Activated CD4-positive, alpha-beta T cell treated with anti-CD3 and anti-CD28 coated beads, Interleukin-2, amount 10 ng/mL, durations not matched to agents 24 days and 14 days (primary cell): Measurements from ENCODE around the gene PIEZO1. TPM values are rescaled to one million over a fixed set of nuclear protein-coding genes. Genes with fewer than 3 reads are reported as not detected.
A peak's percentile ranks its signal among the peaks of the same experiment; 100 is the strongest.

Experiments used
- DNase-seq: peaks from one replicate; pipeline ENCODE4 v3.0.0; 2022
- H3K27ac Mint-ChIP-seq: one replicate; pipeline ENCODE4 v1.8.0; 2022; ENCODE audit warnings: mild to moderate bottlenecking, mixed read lengths
- H3K27me3 Mint-ChIP-seq: one replicate; pipeline ENCODE4 v1.8.0; 2022; ENCODE audit warnings: mixed read lengths
- H3K36me3 Mint-ChIP-seq: one replicate; pipeline ENCODE4 v1.8.0; 2022; ENCODE audit warnings: low read depth, mild to moderate bottlenecking, mixed read lengths
- H3K4me1 Mint-ChIP-seq: one replicate; pipeline ENCODE4 v1.8.0; 2021; ENCODE audit warnings: mixed read lengths
- H3K4me3 Mint-ChIP-seq: one replicate; pipeline ENCODE4 v1.8.0; 2022; ENCODE audit warnings: mild to moderate bottlenecking, moderate library complexity, mixed read lengths
- H3K9me3 Mint-ChIP-seq: one replicate; pipeline ENCODE4 v1.8.0; 2021; ENCODE audit warnings: mixed read lengths
- intact Hi-C: fragments of 100-400 bp; cut with micrococcal nuclease; formaldehyde crosslinking; loops from one replicate; pipeline ENCODE4 v1.15.1; 2023
- total RNA-seq: library from RNA; stranded (reverse); gene quantifications from 2 replicates; pipeline ENCODE4 v1.2.3, GENCODE V29; 2022

PIEZO1 gene
- total RNA-seq, 1 donor from 2014 or later, result 226 TPM

DNA sequence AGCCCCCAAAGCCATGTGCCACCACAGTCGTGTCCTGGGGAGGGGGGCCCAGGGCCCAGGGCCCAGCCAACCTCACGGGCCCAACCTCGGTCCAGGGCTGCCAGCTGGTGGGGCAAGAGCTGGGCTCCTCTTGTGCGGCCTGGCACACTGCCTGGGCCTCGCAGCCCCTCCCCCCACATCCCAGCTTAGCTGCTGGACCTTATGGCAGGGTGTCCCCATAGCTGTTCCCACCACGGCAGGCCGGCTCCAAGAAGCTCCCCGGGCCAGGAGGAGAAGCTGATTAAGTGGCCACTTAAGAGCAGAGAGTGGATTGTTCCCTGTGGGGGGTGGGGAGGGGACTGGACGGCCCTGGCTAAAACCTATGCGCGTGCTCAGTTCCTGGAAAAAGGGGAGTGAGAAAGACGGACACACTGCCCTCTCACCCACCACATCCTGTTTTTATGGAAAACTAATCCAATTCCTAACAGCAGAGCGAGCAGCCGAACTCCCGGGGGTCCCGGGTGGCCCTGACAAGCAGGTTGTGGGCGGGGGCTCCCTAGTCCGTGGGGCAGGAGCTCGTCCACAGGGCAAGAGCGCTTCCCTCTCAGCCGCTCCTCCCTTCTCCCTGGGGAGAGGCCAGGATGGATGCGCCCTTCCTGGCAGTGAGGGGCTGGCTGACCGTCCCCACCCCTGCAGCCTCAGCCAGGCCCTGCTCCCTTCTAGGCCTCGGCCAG, 16.8 kb downstream of the PIEZO1 start:
- no peaks in the 10 kb centered on the region for H3K9me3 Mint-ChIP-seq
- intact Hi-C loops, result no loop called here
- no peak overlapping the region for H3K4me3 Mint-ChIP-seq
- no peak for DNase-seq
- H3K27me3 Mint-ChIP-seq, result no peaks in the 10 kb centered on the region
- peaks cover 10% of the 10 kb centered on the region for H3K4me1 Mint-ChIP-seq
- H3K36me3 Mint-ChIP-seq, result peaks cover 6% of the 10 kb centered on the region
- no peak overlapping the region for H3K27ac Mint-ChIP-seq

GRCh38 chr16:88767546-88768070, 17.4 kb downstream of the PIEZO1 start:
- intact Hi-C loops, result no loop called here
- Mint-ChIP-seq H3K4me3 (no peak overlapping the region), H3K36me3 (peaks cover 6% of the 10 kb centered on the region), H3K27me3 (no peaks in the 10 kb centered on the region), H3K9me3 (no peaks in the 10 kb centered on the region), H3K27ac (no peak overlapping the region), H3K4me1 (peaks cover 10% of the 10 kb centered on the region)
- DNase-seq, result no peak

- Mint-ChIP-seq H3K9me3 (no peaks in the 10 kb centered on the region), H3K27ac (peak overlapping the region; percentile 61), H3K27me3 (no peaks in the 10 kb centered on the region), H3K4me3 (no peak overlapping the region), H3K36me3 (peaks cover 6% of the 10 kb centered on the region), H3K4me1 (peaks cover 10% of the 10 kb centered on the region)
- no peak for DNase-seq
- intact Hi-C loops, result no loop called here
Measured at GRCh38 chr16:88766975-88767374, 18.0 kb downstream of the PIEZO1 start.

GRCh38 chr16:88764913-88765349, 20.1 kb downstream of the PIEZO1 start:
- no peak overlapping the region for H3K27ac Mint-ChIP-seq
- no peaks in the 10 kb centered on the region for H3K27me3 Mint-ChIP-seq

DNA sequence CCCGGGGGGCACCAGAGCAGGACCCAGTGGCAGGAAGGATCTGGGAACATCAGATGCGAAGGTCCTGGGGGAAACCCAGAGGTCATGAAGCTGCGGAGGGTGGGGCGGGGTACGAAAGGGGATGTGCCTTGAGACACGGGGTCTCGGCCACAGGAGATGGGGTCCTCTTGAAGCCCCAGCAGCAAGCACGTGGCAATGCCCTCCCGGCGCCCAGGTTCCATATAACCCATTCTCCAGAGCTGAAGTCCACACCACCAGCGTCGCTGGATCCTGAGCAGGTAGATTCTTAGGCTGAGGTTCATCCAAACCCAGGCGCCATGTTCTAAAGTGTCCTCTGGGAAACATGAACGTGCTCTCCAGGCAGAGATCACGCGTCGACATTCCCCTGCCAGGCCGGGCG, 20.9 kb downstream of the PIEZO1 start:
- no peak for DNase-seq
- intact Hi-C loops, result no loop called here

More at GRCh38 chr16:88764913-88765349, 20.1 kb downstream of the PIEZO1 start:
- peaks cover 10% of the 10 kb centered on the region for H3K4me1 Mint-ChIP-seq
- intact Hi-C loops, result no loop called here
- H3K4me3 Mint-ChIP-seq, result no peak overlapping the region
- H3K9me3 Mint-ChIP-seq, result no peaks in the 10 kb centered on the region
- peaks cover 6% of the 10 kb centered on the region for H3K36me3 Mint-ChIP-seq
- DNase-seq, result no peak

GRCh38 chr16:88763502-88764053, 21.4 kb downstream of the PIEZO1 start:
- intact Hi-C loops, result no loop called here
- Mint-ChIP-seq H3K27ac (no peak overlapping the region), H3K4me1 (peaks cover 15% of the 10 kb centered on the region), H3K4me3 (no peak overlapping the region), H3K9me3 (no peaks in the 10 kb centered on the region), H3K36me3 (peaks cover 6% of the 10 kb centered on the region), H3K27me3 (no peaks in the 10 kb centered on the region)
- DNase-seq, result no peak

More for the DNA sequence above, 20.9 kb downstream of the PIEZO1 start:
- Mint-ChIP-seq H3K27me3 (no peaks in the 10 kb centered on the region), H3K27ac (no peak overlapping the region), H3K4me1 (peaks cover 13% of the 10 kb centered on the region), H3K36me3 (peaks cover 6% of the 10 kb centered on the region), H3K4me3 (no peak overlapping the region), H3K9me3 (no peaks in the 10 kb centered on the region)

DNA sequence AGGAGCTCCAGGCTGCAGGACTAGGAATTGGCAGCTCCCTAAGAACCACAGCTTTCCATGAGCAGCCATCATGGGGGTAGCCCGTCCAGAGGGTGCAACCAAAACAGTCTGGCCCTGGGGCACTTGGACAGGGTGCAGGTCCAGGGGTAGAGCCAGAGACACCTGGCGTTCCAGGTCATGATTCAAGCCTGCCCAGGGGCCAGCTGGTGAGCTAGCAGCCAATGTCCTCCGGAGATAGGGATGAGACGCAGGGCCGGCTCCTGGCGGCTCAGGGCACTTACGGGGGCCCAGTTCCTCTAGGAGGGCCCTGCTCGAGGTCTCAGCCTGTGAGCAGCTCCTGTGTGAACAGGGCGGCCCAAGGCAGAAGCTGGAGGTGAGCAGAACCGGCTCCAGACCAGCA, 22.1 kb downstream of the PIEZO1 start:
- Mint-ChIP-seq H3K27me3 (no peaks in the 10 kb centered on the region), H3K4me3 (no peak overlapping the region), H3K36me3 (peaks cover 6% of the 10 kb centered on the region), H3K9me3 (no peaks in the 10 kb centered on the region), H3K27ac (no peak overlapping the region), H3K4me1 (peaks cover 19% of the 10 kb centered on the region)
- intact Hi-C loops, result no loop called here
- DNase-seq, result no peak

- intact Hi-C loops, result no loop called here
- H3K27me3 Mint-ChIP-seq, result no peaks in the 10 kb centered on the region
- H3K9me3 Mint-ChIP-seq, result no peaks in the 10 kb centered on the region
- no peak overlapping the region for H3K27ac Mint-ChIP-seq
- peaks cover 6% of the 10 kb centered on the region for H3K36me3 Mint-ChIP-seq
- DNase-seq, result no peak
- peaks cover 17% of the 10 kb centered on the region for H3K4me1 Mint-ChIP-seq
- no peak overlapping the region for H3K4me3 Mint-ChIP-seq
Measured at GRCh38 chr16:88762258-88762870, 22.7 kb downstream of the PIEZO1 start.

GRCh38 chr16:88761830-88762229, 23.2 kb downstream of the PIEZO1 start:
- Mint-ChIP-seq H3K36me3 (peaks cover 4% of the 10 kb centered on the region), H3K4me1 (peaks cover 13% of the 10 kb centered on the region), H3K4me3 (no peak overlapping the region), H3K27ac (no peak overlapping the region), H3K9me3 (no peaks in the 10 kb centered on the region), H3K27me3 (no peaks in the 10 kb centered on the region)
- intact Hi-C loops, result no loop called here
- no peak for DNase-seq

GRCh38 chr16:88761143-88761534, 23.9 kb downstream of the PIEZO1 start:
- DNase-seq, result no peak
- Mint-ChIP-seq H3K4me3 (no peak overlapping the region), H3K36me3 (peaks cover 4% of the 10 kb centered on the region), H3K9me3 (no peaks in the 10 kb centered on the region), H3K27ac (no peak overlapping the region), H3K4me1 (peaks cover 12% of the 10 kb centered on the region), H3K27me3 (no peaks in the 10 kb centered on the region)
- intact Hi-C loops, result no loop called here

GRCh38 chr16:88760424-88761142, 24.4 kb downstream of the PIEZO1 start:
- Mint-ChIP-seq H3K27me3 (no peaks in the 10 kb centered on the region), H3K36me3 (peaks cover 4% of the 10 kb centered on the region), H3K4me1 (peaks cover 9% of the 10 kb centered on the region), H3K9me3 (no peaks in the 10 kb centered on the region), H3K4me3 (no peak overlapping the region), H3K27ac (no peak overlapping the region)
- intact Hi-C loops, result no loop called here
- no peak for DNase-seq

- Mint-ChIP-seq H3K9me3 (no peaks in the 10 kb centered on the region), H3K4me3 (no peak overlapping the region), H3K4me1 (peaks cover 9% of the 10 kb centered on the region), H3K27me3 (no peaks in the 10 kb centered on the region), H3K27ac (no peak overlapping the region), H3K36me3 (peaks cover 4% of the 10 kb centered on the region)
- no peak for DNase-seq
- intact Hi-C loops, result no loop called here
Measured at GRCh38 chr16:88759976-88760350, 25.1 kb downstream of the PIEZO1 start.

GRCh38 chr16:88759245-88759975, 25.6 kb downstream of the PIEZO1 start:
- intact Hi-C loops, result no loop called here
- peak overlapping the region; percentile 48 for H3K27ac Mint-ChIP-seq
- H3K4me3 Mint-ChIP-seq, result peak overlapping the region; percentile 35
- no peaks in the 10 kb centered on the region for H3K27me3 Mint-ChIP-seq
- no peaks in the 10 kb centered on the region for H3K9me3 Mint-ChIP-seq
- H3K4me1 Mint-ChIP-seq, result peaks cover 9% of the 10 kb centered on the region
- peaks cover 4% of the 10 kb centered on the region for H3K36me3 Mint-ChIP-seq
- DNase-seq, result peak; percentile 81
